ENCODE results near the gene NELFA. TPM values are rescaled to one million over a fixed set of nuclear protein-coding genes. Genes with fewer than 3 reads are reported as not detected.

NELFA gene
- total and polyA plus RNA-seq, 2 of the 13 experiments (the other 11 are each of a cell fraction or from before 2014, with no cell fraction given), result 13.3 to 18.5 TPM

GRCh38 chr4:1997712-1998111 is 11.1 kb downstream of the NELFA start:
- Histone ChIP-seq H3K4me3 (replicated peaks in 1 of 3; ENCODE audit: insufficient read depth in 1 of 3, low read depth in 2 of 3, low read length in 3 of 3) (no peak overlapping the region), H3K36me3 (replicated peaks in 1 of 2; ENCODE audit: control insufficient read depth in 1 of 2, insufficient read depth in 2 of 2, low read length in 2 of 2) (peaks cover 0 to 5% of the 10 kb centered on the region in 2 experiments; a peak in 2 of 5 replicates), H3K27ac (ENCODE audit: extremely low read length, insufficient read depth, low read length) (no peak overlapping the region), H3K79me2 (ENCODE audit: insufficient read depth, low read length) (peaks cover 82% of the 10 kb centered on the region), H3K4me2 (ENCODE audit: low read depth, low read length) (no peak overlapping the region), H3K27me3 (ENCODE audit: control insufficient read depth in 1 of 2, insufficient read depth in 2 of 2, low read length in 2 of 2) (no peaks in the 10 kb centered on the region), H3K4me1 (ENCODE audit: insufficient read depth, low read length) (peaks cover 12% of the 10 kb centered on the region), H2AFZ (ENCODE audit: low read length) (no peak overlapping the region), H4K20me1 (ENCODE audit: insufficient read depth, low read length) (peaks cover 22% of the 10 kb centered on the region), H3K9ac (ENCODE audit: insufficient read depth, low read depth, low read length) (no peak overlapping the region), H3K9me3 (ENCODE audit: low read length) (no peaks in the 10 kb centered on the region; the same call in 1 of the 2 replicates)
- DNase-seq (ENCODE audit: low spot score) (no peak), ATAC-seq (no peak), FAIRE-seq (no peak)
- intact Hi-C loops (cut with micrococcal nuclease; ENCODE audit: unreplicated experiment), result no loop called here
- BruUV-seq (replicated peaks), result no TSS peak
- ChIA-PET POLR2A (no interaction called here), CTCF (ENCODE audit: low intra/inter-chr PET ratio, low total read pairs) (no interaction called here)
- TF ChIP-seq AHDC1 (CRISPR knock-in tag; IDR thresholded peaks at IDR 0.05; ENCODE audit: borderline replicate concordance), result no peak
- no peak for TF ChIP-seq FIP1L1 (IDR thresholded peaks at IDR 0.05; ENCODE audit: borderline replicate concordance, insufficient read depth, low read depth, low read length)
- TF ChIP-seq SOX6 (IDR thresholded peaks at IDR 0.05), result no peak
- TF ChIP-seq SOX6 (CRISPR knock-in tag; IDR thresholded peaks at IDR 0.05), result no peak
- TF ChIP-seq ZMAT3 (CRISPR knock-in tag; conservative IDR thresholded peaks at IDR 0.05), result no peak
- no peak for TF ChIP-seq ZSCAN21 (CRISPR knock-in tag; IDR thresholded peaks at IDR 0.05; ENCODE audit: borderline replicate concordance)
- TF ChIP-seq DPF2 (CRISPR knock-in tag; IDR thresholded peaks at IDR 0.05; ENCODE audit: borderline replicate concordance, low read depth), result no peak
- TF ChIP-seq, protein P1, sequence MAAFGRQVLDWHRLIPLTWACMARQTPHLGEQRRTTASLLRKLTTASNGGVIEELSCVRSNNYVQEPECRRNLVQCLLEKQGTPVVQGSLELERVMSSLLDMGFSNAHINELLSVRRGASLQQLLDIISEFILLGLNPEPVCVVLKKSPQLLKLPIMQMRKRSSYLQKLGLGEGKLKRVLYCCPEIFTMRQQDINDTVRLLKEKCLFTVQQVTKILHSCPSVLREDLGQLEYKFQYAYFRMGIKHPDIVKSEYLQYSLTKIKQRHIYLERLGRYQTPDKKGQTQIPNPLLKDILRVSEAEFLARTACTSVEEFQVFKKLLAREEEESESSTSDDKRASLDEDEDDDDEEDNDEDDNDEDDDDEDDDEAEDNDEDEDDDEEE (CRISPR knock-in tag; IDR thresholded peaks at IDR 0.05), result no peak
- TF ChIP-seq TRIM24 (CRISPR knock-in tag; IDR thresholded peaks at IDR 0.05), result no peak
- no peak for TF ChIP-seq ZNF556 (CRISPR knock-in tag; IDR thresholded peaks at IDR 0.05; ENCODE audit: borderline replicate concordance)
- TF ChIP-seq PHF20 (CRISPR knock-in tag; IDR thresholded peaks at IDR 0.05), result no peak
- TF ChIP-seq, protein P2, sequence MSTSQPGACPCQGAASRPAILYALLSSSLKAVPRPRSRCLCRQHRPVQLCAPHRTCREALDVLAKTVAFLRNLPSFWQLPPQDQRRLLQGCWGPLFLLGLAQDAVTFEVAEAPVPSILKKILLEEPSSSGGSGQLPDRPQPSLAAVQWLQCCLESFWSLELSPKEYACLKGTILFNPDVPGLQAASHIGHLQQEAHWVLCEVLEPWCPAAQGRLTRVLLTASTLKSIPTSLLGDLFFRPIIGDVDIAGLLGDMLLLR (CRISPR knock-in tag; IDR thresholded peaks at IDR 0.05), result no peak
- WGBS (ENCODE audit: low lambda C conversion rate), result 97% methylated on average over 4 of the region's 4 CpGs
- in situ Hi-C loops (cut with HindIII; ENCODE audit: extremely low pct_ligation_motif_present, low pct_unique_long_range_greater_than_20kb), result no loop called here
